Measurements from ENCODE around the gene MAPK8IP2.
"Not testable (repeated sequence)": the region's sequence is repeated elsewhere in the genome, so short reads cannot be mapped to it uniquely, and the experiment has no call there.

Gene MAPK8IP2

GRCh38 chr22:50633086-50633485 is 32.5 kb downstream of the MAPK8IP2 start:
- no peak for DNase-seq (ENCODE audit: insufficient read length, low spot score)

DNA sequence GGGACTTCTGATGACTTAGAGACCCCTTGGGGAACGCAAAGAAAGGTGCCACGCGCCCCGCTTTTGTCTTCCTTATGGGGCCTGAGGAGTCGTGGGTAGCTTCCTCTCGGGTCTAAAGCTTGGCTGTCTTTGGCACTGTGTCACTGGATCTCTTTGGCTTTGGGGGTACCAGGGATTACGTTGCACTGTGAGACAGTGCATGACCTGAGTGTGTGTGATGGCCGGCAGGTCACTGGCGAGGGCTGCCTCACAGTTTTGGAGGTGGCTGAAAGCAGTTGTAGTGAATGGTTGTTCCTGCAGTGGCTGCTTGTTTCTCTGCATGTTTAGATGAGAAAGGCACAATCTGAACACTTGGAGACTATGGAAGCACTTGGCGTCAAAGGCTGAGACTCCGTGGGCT is 33.2 kb downstream of the MAPK8IP2 start:
- no peak for DNase-seq (ENCODE audit: insufficient read length, low spot score)
- no peak for FAIRE-seq

More at GRCh38 chr22:50633086-50633485, 32.5 kb downstream of the MAPK8IP2 start:
- no peak for FAIRE-seq

DNA sequence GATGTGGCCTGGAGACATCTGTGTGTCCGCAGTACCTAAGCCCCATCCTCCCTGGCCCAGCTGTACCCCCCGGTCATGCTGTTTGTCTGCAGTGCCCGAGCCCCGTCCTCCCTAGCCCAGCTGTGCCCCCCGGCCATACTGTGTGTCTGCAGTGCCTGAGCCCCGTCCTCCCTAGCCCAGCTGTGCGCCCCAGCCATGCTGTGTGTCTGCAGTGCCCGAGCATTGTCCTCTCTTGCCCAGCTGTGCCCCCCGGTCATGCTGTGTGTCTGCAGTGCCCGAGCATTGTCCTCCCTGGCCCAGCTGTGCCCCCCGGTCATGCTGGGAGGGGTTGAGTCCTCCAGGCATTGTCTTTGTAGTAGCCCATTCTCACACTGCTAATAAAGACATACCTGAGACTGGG is 35.0 kb downstream of the MAPK8IP2 start:
- no peak for DNase-seq (ENCODE audit: insufficient read length, low spot score)
- no peak for FAIRE-seq

DNA sequence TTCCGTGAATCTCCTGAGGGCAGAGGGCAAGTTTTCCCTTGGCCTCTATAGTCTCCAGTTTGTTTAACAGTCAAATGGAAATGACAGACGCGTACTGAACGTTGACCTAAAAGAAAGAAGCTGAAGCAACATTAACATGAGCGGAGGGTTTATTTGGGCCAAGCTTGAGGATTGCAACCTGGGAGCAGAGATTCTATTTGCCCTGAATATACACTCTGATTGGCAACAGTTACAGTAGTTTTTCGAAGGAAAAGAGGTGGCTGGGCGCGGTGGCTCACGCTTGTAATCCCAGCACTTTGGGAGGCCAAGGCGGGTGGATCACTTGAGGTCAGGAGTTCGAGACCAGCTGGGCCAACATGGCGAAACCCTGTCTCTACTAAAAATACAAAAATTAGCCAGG is 39.7 kb downstream of the MAPK8IP2 start:
- FAIRE-seq; DNase-seq (ENCODE audit: insufficient read length, low spot score): not testable (repeated sequence)

- no peak for DNase-seq (ENCODE audit: insufficient read length, low spot score)
- FAIRE-seq, result no peak
Observed at GRCh38 chr22:50640857-50641647, 40.5 kb downstream of the MAPK8IP2 start.

DNA sequence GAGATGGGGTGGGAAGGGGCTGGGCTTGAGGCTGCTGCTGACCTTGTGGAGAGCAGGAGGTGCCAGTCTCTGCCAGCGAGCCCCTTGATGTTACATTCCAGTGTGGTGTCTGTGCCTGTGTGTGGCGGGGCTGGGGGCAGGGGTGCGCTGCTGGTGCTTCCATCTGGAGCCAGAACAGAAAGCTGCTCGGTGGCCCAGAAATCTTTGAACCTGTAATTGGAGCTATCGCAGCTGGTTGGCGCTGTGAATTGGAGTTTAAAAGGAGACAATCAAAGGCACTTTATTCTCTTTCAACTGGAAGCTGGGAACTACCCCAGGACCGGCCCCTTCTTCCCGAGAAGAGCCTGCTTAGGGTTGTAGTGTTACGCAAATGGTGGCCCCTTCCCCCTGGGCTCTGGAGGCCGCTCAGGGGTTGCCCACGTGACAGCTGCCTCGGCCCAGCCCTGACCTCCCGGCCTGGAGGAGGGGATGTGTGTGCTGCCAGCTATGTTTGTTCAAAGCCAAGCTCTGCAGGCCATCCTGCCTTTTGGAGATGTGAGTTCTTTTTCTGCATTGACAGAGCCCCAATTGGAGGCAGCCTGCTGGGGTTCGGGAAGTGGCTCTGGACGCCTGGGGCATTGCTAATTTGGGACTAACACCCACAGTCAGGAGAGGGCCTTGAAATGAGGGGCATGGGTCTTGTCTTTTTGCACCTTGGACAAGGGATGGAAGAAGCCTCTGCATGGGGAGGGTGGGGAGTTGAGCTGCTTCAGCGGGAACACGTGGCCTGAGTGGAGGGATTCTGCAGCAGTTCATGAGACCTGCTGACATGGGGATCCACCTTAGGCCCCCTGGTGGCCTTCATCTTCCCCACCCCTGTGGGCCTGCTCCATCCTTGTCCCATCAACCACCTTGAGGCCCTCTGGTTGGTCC is 41.4 kb downstream of the MAPK8IP2 start:
- no peak for DNase-seq (ENCODE audit: insufficient read length, low spot score)
- FAIRE-seq, result no peak

DNA sequence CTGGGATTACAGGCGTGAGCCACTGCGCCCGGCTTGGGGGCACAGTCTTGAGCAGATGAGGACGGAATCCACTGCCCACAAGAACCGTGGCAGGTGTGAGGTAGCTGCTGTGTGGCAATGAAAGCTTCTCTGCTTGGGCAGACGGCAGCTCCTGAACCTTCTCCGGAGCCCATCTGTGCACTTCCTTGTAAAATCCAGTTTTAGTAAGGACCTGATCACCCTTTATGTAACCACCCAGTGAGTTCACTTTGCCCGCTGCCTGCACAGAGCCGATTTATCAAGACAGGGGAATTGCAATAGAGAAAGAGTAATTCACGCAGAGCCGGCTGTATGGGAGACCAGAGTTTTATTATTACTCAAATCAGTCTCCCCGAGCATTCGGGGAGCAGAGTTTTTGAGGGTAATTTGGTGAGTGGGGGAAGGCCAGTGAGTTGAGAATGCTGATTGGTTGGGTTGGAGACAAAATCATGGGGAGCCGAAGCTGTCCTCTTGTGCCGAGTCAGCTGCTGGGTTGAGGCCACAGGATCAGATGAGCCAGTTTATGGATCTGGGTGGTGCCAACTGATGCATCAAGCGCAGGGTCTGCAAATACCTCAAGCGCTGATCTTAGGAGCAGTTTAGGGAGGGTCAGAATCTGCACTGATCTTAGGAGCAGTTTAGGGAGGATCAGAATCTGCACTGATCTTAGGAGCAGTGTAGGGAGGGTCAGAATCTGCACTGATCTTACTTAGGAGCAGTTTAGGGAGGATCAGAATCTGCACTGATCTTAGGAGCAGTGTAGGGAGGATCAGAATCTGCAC is 42.6 kb downstream of the MAPK8IP2 start:
- FAIRE-seq, result not testable (repeated sequence)

GRCh38 chr22:50643821-50644101 is 43.2 kb downstream of the MAPK8IP2 start:
- FAIRE-seq; DNase-seq (ENCODE audit: insufficient read length, low spot score): not testable (repeated sequence)

More for the DNA sequence above, 42.6 kb downstream of the MAPK8IP2 start:
- DNase-seq (ENCODE audit: insufficient read length, low spot score), result not testable (repeated sequence)

GRCh38 chr22:50653256-50653655 is 52.7 kb downstream of the MAPK8IP2 start:
- DNase-seq (ENCODE audit: insufficient read length, low spot score), result no peak
- FAIRE-seq, result no peak

DNA sequence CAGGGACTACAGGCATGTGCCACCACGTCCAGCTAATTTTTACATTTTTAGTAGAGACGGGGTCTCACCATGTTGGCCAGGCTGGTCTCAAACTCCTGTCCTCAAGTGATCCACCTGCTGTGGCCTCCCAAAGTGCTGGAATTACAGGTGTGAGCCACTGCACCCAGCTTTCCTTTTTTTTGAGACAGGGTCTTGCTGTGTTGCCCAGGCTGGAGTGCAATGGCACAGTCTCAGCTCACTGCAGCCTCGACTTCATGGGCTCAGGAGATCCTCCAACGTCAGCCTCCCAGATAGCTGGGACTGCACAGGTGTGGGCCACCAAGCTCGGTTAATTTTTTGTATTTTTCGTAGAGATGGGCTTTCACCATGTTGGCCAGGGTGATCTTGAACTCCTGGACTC is 54.1 kb downstream of the MAPK8IP2 start:
- FAIRE-seq; DNase-seq (ENCODE audit: insufficient read length, low spot score): not testable (repeated sequence)

GRCh38 chr22:50656122-50657070 is 55.8 kb downstream of the MAPK8IP2 start:
- DNase-seq (ENCODE audit: insufficient read length, low spot score) (no peak), FAIRE-seq (no peak)

DNA sequence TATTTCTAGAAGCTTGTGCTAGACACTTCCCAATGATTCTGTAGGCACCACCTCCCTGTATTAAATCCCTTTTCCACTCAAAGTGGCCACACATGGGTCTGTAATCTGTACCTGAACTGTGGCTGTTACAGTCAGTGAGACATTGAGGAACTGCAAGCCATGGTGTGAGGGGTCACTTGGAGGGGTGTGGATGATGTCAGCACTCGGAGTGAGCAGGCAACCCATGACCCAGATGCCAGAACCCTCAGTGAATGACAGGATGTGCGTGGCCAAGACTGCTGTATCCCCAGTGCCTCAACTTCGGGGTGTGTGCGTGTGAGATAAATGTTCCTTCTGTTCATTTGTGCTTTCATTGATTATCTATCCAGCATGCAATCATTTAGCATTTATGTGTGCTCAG is 57.3 kb downstream of the MAPK8IP2 start:
- no peak for FAIRE-seq
- DNase-seq (ENCODE audit: insufficient read length, low spot score), result no peak

- not testable (repeated sequence) for FAIRE-seq; DNase-seq (ENCODE audit: insufficient read length, low spot score)
Observed at GRCh38 chr22:50659711-50660110, 59.1 kb downstream of the MAPK8IP2 start.

GRCh38 chr22:50660306-50660705 is 59.7 kb downstream of the MAPK8IP2 start:
- DNase-seq (ENCODE audit: insufficient read length, low spot score), result no peak
- no peak for FAIRE-seq
